ENCODE results near the gene DDX1.

DDX1 gene

DNA sequence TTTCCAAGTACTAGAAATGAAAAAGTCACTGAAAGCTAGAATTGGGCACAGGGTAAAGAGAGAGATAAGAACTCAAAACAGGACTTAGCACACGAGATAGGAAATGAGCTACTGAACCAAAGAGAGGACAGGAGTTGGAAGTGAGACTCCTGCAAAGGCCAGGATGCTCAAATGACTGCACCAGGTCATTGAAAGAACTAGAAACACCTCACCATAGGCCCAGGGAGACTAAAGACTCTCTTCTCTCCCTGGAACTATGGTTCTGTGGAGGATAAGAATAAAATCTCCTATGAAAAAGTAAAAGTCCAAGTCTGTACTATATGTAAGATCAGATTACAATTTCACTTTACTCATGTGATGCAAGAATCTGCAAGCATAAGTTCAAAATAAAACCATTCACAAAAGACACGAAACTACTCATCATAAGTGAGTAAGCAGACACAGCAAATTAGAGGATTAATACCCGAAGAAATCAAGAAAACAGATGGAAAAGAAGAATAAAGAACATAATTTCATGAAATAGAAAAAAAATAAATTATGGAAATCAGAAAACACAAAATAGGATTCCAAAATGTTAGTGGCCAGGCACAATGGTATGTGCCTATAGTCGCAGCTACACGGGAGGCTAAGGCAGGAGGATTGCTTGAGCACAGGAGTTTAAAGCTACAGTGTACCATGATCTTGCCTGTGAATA is 37.0 kb upstream of the DDX1 start:
- Histone ChIP-seq H3K27me3 (ENCODE audit: control insufficient read depth, insufficient read depth, low read length) (no peaks in the 10 kb centered on the region), H3K9me3 (ENCODE audit: control insufficient read depth, insufficient read depth, low read depth, low read length) (no peaks in the 10 kb centered on the region), H3K4me3 (ENCODE audit: low read depth, low read length) (no peak overlapping the region), H3K9ac (ENCODE audit: low read length) (no peak overlapping the region), H3K4me1 (ENCODE audit: control insufficient read depth, insufficient read depth, low read length) (no peaks in the 10 kb centered on the region), H3K27ac (ENCODE audit: low read depth, low read length) (no peak overlapping the region), H3K36me3 (ENCODE audit: control insufficient read depth, insufficient read depth, low read length) (peaks cover 2% of the 10 kb centered on the region; the same call in 1 of the 2 replicates)

DNA sequence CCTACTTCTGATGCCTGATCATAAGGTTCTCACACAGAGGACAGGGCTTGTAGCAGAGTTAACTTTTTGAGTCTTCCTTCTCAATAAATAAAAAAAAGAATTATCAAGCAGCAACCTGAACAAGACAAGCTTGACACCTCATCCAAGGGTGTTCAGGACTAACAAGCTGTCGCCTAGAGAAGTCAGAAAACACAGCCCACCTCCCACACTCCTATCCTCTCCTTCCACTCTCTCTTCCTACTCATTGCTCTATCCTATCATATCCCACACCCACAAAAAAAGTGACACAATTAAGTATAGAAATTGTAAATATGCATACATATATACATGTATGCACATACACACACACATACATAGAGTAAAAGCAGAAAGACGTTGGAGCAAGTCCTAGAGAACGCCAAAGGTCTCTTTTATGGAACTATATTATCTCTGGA is 35.9 kb upstream of the DDX1 start:
- peaks cover 2% of the 10 kb centered on the region; the same call in 1 of the 2 replicates for H3K36me3 ChIP-seq (ENCODE audit: control insufficient read depth, insufficient read depth, low read length)

DNA sequence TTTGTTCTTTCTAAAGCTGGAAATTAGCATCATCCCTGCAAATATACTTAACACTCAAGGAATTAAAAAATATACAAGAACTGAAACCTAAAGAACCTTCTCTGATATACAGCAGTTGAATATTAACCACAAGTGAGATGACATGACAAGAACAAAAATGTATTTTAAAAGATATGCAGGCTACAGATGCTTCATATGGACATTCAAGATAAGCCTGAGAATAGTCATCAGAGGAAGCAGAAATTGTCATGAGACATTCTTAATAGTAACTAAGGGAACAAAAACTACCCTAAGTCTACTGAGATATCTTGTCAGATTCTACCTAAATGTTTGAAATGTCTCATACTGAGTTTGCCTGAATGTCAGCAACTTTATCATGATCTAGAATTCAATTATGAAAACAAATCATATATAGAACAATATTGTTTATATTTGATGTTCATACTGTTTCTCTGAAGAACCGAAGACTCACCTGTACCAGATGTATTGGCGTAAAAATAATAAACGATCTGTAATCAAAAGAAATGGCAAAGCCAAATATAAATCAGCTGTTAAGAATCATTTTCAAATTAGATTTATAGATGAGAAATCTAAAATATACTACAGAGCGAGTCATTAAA is 35.2 kb upstream of the DDX1 start:
- Histone ChIP-seq H3K27ac (ENCODE audit: low read depth, low read length) (no peak overlapping the region), H3K9me3 (ENCODE audit: control insufficient read depth, insufficient read depth, low read depth, low read length) (no peaks in the 10 kb centered on the region), H3K4me3 (ENCODE audit: low read depth, low read length) (no peak overlapping the region), H3K4me1 (ENCODE audit: control insufficient read depth, insufficient read depth, low read length) (peaks cover 2% of the 10 kb centered on the region; the same call in 1 of the 2 replicates), H3K27me3 (ENCODE audit: control insufficient read depth, insufficient read depth, low read length) (no peaks in the 10 kb centered on the region), H3K36me3 (ENCODE audit: control insufficient read depth, insufficient read depth, low read length) (peaks cover 2% of the 10 kb centered on the region; the same call in 1 of the 2 replicates), H3K9ac (ENCODE audit: low read length) (no peak overlapping the region)

More for the DNA sequence above, 35.9 kb upstream of the DDX1 start:
- H3K27ac ChIP-seq (ENCODE audit: low read depth, low read length): no peak overlapping the region
- no peaks in the 10 kb centered on the region for H3K27me3 ChIP-seq (ENCODE audit: control insufficient read depth, insufficient read depth, low read length)
- H3K4me1 ChIP-seq (ENCODE audit: control insufficient read depth, insufficient read depth, low read length): no peaks in the 10 kb centered on the region
- no peaks in the 10 kb centered on the region for H3K9me3 ChIP-seq (ENCODE audit: control insufficient read depth, insufficient read depth, low read depth, low read length)
- no peak overlapping the region for H3K9ac ChIP-seq (ENCODE audit: low read length)
- H3K4me3 ChIP-seq (ENCODE audit: low read depth, low read length): no peak overlapping the region

DNA sequence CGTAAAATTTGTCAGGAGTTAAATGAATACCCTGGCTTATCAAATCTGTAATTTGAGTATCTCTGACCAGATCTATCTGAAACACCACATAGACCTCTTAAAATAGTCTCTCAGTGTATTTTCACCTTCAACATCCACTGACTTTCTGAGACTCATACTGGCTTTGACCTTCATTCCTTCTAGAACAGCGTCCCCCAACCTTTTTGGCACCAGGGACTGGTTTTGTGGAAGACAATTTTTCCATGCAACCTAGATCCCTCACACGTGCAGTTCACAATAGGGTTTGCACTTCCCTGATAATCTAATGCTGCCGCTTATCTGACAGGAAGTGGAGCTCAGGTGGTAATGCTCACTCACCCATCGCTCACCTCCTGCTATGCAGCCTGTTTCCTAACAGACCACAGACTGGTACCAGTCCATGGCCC is 33.8 kb upstream of the DDX1 start:
- H3K9ac ChIP-seq (ENCODE audit: low read length): no peak overlapping the region
- H3K4me3 ChIP-seq (ENCODE audit: low read depth, low read length): no peak overlapping the region
- no peaks in the 10 kb centered on the region for H3K27me3 ChIP-seq (ENCODE audit: control insufficient read depth, insufficient read depth, low read length)
- peaks cover 2% of the 10 kb centered on the region; the same call in 1 of the 2 replicates for H3K36me3 ChIP-seq (ENCODE audit: control insufficient read depth, insufficient read depth, low read length)
- H3K27ac ChIP-seq (ENCODE audit: low read depth, low read length): no peak overlapping the region
- H3K9me3 ChIP-seq (ENCODE audit: control insufficient read depth, insufficient read depth, low read depth, low read length): no peaks in the 10 kb centered on the region
- peaks cover 7% of the 10 kb centered on the region; the same call in 1 of the 2 replicates for H3K4me1 ChIP-seq (ENCODE audit: control insufficient read depth, insufficient read depth, low read length)

DNA sequence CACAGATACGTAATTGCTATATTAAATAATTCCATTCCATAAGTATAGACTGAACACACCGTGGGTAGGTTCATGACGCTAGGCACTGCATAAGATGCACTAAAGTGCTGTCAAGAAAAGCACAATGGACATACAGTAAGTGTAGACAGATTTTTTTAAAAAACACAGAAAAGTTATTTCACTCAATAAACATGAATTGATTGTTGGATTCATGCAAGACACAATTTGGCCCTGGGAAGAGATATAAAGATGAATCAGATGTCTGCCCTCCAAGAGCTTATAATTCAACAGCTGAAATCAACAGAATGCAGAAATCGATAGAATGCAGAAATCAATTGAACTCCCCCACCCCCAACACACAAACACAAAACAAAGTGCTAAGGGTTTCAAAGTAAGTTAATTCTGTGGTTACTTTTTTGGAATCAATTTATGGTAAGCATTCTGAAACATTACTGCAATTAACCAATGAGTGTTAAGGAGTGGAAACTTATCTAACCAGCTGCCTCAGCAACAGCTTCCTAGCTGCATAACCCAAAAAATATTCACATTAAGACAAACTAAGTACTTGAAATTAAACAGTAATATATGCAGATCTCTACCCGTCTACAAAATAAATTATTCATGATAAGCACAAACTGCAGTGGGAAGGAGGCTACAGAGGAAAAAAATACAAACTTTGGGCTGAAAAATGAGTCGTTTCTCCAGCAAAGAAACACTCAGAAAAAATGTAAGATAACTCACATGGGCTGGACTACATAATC is 32.1 kb upstream of the DDX1 start:
- H3K27ac ChIP-seq (ENCODE audit: low read depth, low read length): no peak overlapping the region
- H3K36me3 ChIP-seq (ENCODE audit: control insufficient read depth, insufficient read depth, low read length): no peaks in the 10 kb centered on the region
- H3K27me3 ChIP-seq (ENCODE audit: control insufficient read depth, insufficient read depth, low read length): no peaks in the 10 kb centered on the region
- H3K4me1 ChIP-seq (ENCODE audit: control insufficient read depth, insufficient read depth, low read length): peaks cover 7% of the 10 kb centered on the region; the same call in 1 of the 2 replicates
- peak overlapping the region; percentile 98; the same call in 1 of the 2 replicates for H3K4me3 ChIP-seq (ENCODE audit: low read depth, low read length)
- H3K9ac ChIP-seq (ENCODE audit: low read length): no peak overlapping the region
- H3K9me3 ChIP-seq (ENCODE audit: control insufficient read depth, insufficient read depth, low read depth, low read length): no peaks in the 10 kb centered on the region

DNA sequence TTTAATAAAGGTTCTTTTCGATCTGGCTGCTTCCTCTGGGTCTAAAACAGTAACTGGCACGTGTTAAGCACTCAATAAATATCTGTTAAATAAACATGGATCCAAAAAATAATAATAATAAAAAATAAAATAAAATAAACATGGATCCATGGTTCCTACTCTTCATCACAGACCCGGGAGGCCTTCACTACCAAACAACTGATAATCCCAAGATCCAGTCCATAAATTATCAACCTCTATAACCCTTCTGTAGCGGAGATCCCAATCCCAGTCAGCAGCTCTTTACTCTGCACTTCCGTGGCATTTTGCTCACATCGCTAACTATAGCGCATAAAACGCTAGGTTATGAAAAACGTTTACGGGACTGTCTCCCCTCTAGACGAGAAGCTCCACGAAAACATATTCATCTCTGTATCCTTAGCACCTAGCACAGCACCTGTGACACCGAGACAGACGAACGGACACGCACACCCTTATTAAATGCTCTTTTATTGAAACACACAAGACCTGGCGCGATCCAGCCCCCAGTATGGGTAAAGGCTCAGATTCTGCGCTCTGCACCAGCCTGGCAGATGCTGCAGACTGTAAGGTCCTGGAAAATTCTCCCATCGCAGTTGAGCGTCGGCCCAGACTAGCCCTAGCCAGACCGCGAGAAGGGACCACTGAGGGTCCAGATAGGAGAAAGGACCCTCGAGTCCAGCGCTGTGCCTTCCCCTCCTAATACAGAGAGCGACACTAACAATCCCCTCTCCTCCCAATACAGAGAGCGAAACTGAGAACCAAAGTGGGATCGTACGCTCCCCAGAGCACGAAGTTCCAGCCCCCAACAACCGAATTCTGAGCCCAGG is 31.3 kb upstream of the DDX1 start:
- peak overlapping the region; percentile 83 for H3K9ac ChIP-seq (ENCODE audit: low read length)
- H3K4me3 ChIP-seq (ENCODE audit: low read depth, low read length): peak overlapping the region; percentile 98
- no peaks in the 10 kb centered on the region for H3K27me3 ChIP-seq (ENCODE audit: control insufficient read depth, insufficient read depth, low read length)
- no peaks in the 10 kb centered on the region for H3K36me3 ChIP-seq (ENCODE audit: control insufficient read depth, insufficient read depth, low read length)
- H3K27ac ChIP-seq (ENCODE audit: low read depth, low read length): no peak overlapping the region
- no peaks in the 10 kb centered on the region for H3K9me3 ChIP-seq (ENCODE audit: control insufficient read depth, insufficient read depth, low read depth, low read length)
- peaks cover 7% of the 10 kb centered on the region; the same call in 1 of the 2 replicates for H3K4me1 ChIP-seq (ENCODE audit: control insufficient read depth, insufficient read depth, low read length)

DNA sequence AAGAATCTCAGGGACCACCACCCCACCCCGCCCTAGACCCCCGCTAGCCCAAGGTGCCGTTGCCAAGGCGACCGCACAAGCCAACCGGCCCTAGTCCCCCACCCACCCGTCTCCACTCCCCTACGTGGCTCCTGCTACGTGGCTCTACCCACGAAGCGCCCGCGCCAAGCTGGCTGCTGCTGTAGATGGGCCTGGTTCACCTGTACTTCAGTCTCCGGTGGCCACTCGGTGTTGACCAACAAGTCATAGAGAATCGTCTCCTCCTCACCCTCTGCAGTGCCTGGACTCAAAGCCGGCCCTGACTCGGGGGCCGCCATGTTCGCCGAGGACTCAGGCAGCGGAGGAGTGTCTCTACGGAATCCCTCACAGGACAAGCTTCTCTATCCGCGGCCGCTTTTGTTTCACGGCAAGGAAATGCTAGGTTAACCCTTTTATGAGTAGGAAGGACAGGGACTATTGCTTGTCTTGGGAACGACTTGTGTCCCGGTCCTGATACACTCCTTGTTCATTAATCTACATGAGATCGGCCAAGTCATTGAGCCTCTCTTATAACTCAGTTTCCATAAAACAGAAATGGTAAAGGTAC is 30.6 kb upstream of the DDX1 start, which contains the start of gene NBAS:
TSS of gene NBAS (minus strand) at position 347 of the 586 bp plus-strand sequence. CDS start at position 317, 30 bp downstream.
- peaks cover 7% of the 10 kb centered on the region; the same call in 1 of the 2 replicates for H3K4me1 ChIP-seq (ENCODE audit: control insufficient read depth, insufficient read depth, low read length)
- no peaks in the 10 kb centered on the region for H3K27me3 ChIP-seq (ENCODE audit: control insufficient read depth, insufficient read depth, low read length)
- H3K9me3 ChIP-seq (ENCODE audit: control insufficient read depth, insufficient read depth, low read depth, low read length): no peaks in the 10 kb centered on the region
- peak within 1 kb of the TSS; percentile 98 for H3K4me3 ChIP-seq (ENCODE audit: low read depth, low read length)
- H3K9ac ChIP-seq (ENCODE audit: low read length): peak within 1 kb of the TSS; percentile 83
- no peaks in the 10 kb centered on the region for H3K36me3 ChIP-seq (ENCODE audit: control insufficient read depth, insufficient read depth, low read length)
- H3K27ac ChIP-seq (ENCODE audit: low read depth, low read length): no peak within 1 kb of the TSS

DNA sequence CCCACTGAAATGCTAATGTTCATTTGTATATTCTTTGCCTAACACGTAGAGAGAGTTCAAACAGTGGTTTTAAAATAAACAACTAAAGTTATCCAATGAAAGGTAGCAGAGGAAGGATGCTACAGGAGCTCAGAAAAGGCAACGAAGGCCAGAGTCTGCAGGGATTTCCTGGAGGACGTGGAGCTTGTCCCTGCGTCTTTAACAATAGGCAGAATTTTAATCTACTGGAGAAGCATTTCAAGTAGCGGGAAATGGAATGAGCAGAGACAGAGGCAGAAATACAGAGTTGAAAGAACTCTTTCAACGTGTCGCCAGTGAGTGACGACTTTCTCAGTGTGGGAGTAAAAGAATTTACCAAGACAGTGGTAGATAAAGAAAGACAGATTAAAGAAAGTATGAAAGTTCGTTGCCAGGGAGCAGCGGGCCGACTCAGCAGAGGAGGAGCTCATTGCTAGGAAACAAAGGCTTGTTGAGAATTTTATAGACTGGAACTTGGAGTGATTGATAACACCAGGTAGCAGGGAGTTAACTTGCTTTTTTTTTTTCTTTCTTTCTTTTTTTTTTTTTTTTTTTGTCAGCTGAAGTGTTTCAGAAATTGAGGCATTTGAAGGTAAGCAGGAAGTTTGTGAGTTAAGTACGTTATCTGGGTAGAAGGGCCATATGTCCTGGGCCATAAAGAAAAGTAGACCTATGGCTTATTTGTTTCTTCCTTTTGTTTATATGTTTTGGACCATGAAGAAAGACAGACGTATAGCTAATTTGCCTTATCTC is 29.9 kb upstream of the DDX1 start:
- Histone ChIP-seq H3K36me3 (ENCODE audit: control insufficient read depth, insufficient read depth, low read length) (no peaks in the 10 kb centered on the region), H3K4me3 (ENCODE audit: low read depth, low read length) (peak overlapping the region; percentile 98), H3K4me1 (ENCODE audit: control insufficient read depth, insufficient read depth, low read length) (peaks cover 7% of the 10 kb centered on the region; the same call in 1 of the 2 replicates), H3K27ac (ENCODE audit: low read depth, low read length) (no peak overlapping the region), H3K27me3 (ENCODE audit: control insufficient read depth, insufficient read depth, low read length) (no peaks in the 10 kb centered on the region), H3K9me3 (ENCODE audit: control insufficient read depth, insufficient read depth, low read depth, low read length) (no peaks in the 10 kb centered on the region), H3K9ac (ENCODE audit: low read length) (no peak overlapping the region)

DNA sequence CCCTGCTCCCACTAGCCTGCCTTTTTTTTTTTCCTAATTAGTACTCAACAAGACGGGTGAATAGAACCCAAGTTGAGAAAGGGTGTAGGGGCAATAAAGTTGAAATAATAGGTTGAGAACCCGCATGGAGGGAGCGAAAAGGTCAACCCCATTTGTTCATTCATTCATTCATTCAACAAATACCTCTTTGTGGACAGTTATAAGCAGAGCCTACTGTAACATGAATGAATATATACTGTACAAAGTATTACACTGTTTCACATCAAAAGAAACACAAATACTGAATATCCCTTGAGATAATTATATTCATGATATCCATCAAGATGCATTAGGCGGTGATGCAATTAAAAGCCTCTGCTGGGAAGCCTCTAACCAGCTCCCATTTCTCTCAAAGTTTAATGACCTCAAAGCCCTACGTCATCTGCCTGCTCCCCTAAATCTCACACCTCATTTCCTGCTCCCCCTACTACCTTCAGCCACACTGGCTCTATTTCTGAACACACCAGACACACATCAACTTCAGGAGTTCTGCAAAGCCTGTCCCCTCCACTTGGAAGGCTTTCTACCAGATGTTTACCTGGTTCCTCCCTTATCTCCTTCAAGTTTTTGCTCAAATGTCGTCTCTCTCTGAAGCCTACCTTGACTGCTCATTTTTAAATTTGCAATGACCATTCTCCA is 29.2 kb upstream of the DDX1 start:
- Histone ChIP-seq H3K4me3 (ENCODE audit: low read depth, low read length) (no peak overlapping the region), H3K36me3 (ENCODE audit: control insufficient read depth, insufficient read depth, low read length) (no peaks in the 10 kb centered on the region), H3K27ac (ENCODE audit: low read depth, low read length) (no peak overlapping the region), H3K4me1 (ENCODE audit: control insufficient read depth, insufficient read depth, low read length) (peaks cover 7% of the 10 kb centered on the region; the same call in 1 of the 2 replicates), H3K9ac (ENCODE audit: low read length) (no peak overlapping the region), H3K9me3 (ENCODE audit: control insufficient read depth, insufficient read depth, low read depth, low read length) (no peaks in the 10 kb centered on the region), H3K27me3 (ENCODE audit: control insufficient read depth, insufficient read depth, low read length) (no peaks in the 10 kb centered on the region)

Data from HUES6 (cell line).